ENCODE results near the gene SLC38A10.
"Not testable (repeated sequence)": the region's sequence is repeated elsewhere in the genome, so short reads cannot be mapped to it uniquely, and the experiment has no call there.

SLC38A10 gene

GRCh38 chr17:81311946-81312345 lies 16.8 kb upstream of the SLC38A10 start:
- H3K27ac ChIP-seq, result no peak overlapping the region
- H3K27me3 ChIP-seq, result no peaks in the 10 kb centered on the region
- TF ChIP-seq CTCF (IDR thresholded peaks at IDR 0.05), result no peak
- H3K4me1 ChIP-seq (ENCODE audit: control insufficient read depth in 1 of 2, insufficient read depth in 1 of 2, low read depth in 1 of 2, low read length in 1 of 2), result peaks cover 11 to 16% of the 10 kb centered on the region in 2 experiments
- no peak overlapping the region for H3K4me3 ChIP-seq (ENCODE audit: low read depth in 1 of 2, low read length in 1 of 2)
- no peaks in the 10 kb centered on the region for H3K36me3 ChIP-seq
- H3K9me3 ChIP-seq, result no peaks in the 10 kb centered on the region

- TF ChIP-seq CTCF (IDR thresholded peaks at IDR 0.05), result no peak
- no peaks in the 10 kb centered on the region for H3K36me3 ChIP-seq
- H3K4me1 ChIP-seq (ENCODE audit: control insufficient read depth in 1 of 2, insufficient read depth in 1 of 2, low read depth in 1 of 2, low read length in 1 of 2), result peaks cover 19 to 25% of the 10 kb centered on the region in 2 experiments
- H3K9me3 ChIP-seq, result no peaks in the 10 kb centered on the region
- H3K4me3 ChIP-seq (ENCODE audit: low read depth in 1 of 2, low read length in 1 of 2), result no peak overlapping the region
- no peak overlapping the region for H3K27ac ChIP-seq
- no peaks in the 10 kb centered on the region for H3K27me3 ChIP-seq
These were observed 15.9 kb upstream of the SLC38A10 start for GRCh38 chr17:81310949-81311550.

GRCh38 chr17:81309859-81310839 lies 15.0 kb upstream of the SLC38A10 start:
- Histone ChIP-seq H3K27me3 (no peaks in the 10 kb centered on the region), H3K27ac (no peak overlapping the region), H3K36me3 (no peaks in the 10 kb centered on the region), H3K4me1 (ENCODE audit: control insufficient read depth in 1 of 2, insufficient read depth in 1 of 2, low read depth in 1 of 2, low read length in 1 of 2) (peaks cover 19 to 25% of the 10 kb centered on the region in 2 experiments), H3K9me3 (no peaks in the 10 kb centered on the region), H3K4me3 (ENCODE audit: low read depth in 1 of 2, low read length in 1 of 2) (no peak overlapping the region)
- no peak for TF ChIP-seq CTCF (IDR thresholded peaks at IDR 0.05)

- no peaks in the 10 kb centered on the region for H3K27me3 ChIP-seq
- no peaks in the 10 kb centered on the region for H3K36me3 ChIP-seq
- no peaks in the 10 kb centered on the region for H3K9me3 ChIP-seq
- peak overlapping the region; percentile 59 for H3K27ac ChIP-seq
- peaks cover 19 to 25% of the 10 kb centered on the region in 2 experiments for H3K4me1 ChIP-seq (ENCODE audit: control insufficient read depth in 1 of 2, insufficient read depth in 1 of 2, low read depth in 1 of 2, low read length in 1 of 2)
- H3K4me3 ChIP-seq (ENCODE audit: low read depth in 1 of 2, low read length in 1 of 2), result peak overlapping the region in 1 of 2 experiments; percentile 3
- TF ChIP-seq CTCF (IDR thresholded peaks at IDR 0.05), result peak; percentile 83
These were observed 14.2 kb upstream of the SLC38A10 start for GRCh38 chr17:81309140-81309858.

- Histone ChIP-seq H3K27ac (peak overlapping the region; percentile 59), H3K4me3 (ENCODE audit: low read depth in 1 of 2, low read length in 1 of 2) (peak overlapping the region in 1 of 2 experiments; percentile 3), H3K4me1 (ENCODE audit: control insufficient read depth in 1 of 2, insufficient read depth in 1 of 2, low read depth in 1 of 2, low read length in 1 of 2) (peaks cover 19 to 25% of the 10 kb centered on the region in 2 experiments)
- not testable (repeated sequence) for H3K27me3 ChIP-seq, H3K9me3 ChIP-seq, H3K36me3 ChIP-seq
These were observed 13.7 kb upstream of the SLC38A10 start for GRCh38 chr17:81308784-81309139.
